Progenitor cell of endocrine pancreas (in vitro differentiated cells): ENCODE measurements around the gene MED9. TPM values are rescaled to one million over a fixed set of nuclear protein-coding genes. Genes with fewer than 3 reads are reported as not detected.

ENCODE experiments used
- DNase-seq: peaks from one replicate; pipeline ENCODE4 v3.0.0; 2021; ENCODE audit warnings: low spot score; ENCODE audit not compliant: unreplicated experiment
- H3K27ac Mint-ChIP-seq: 2 replicates; pipeline ENCODE4 v1.8.0; 2021; ENCODE audit warnings: mild to moderate bottlenecking, moderate library complexity, mixed read lengths
- H3K27me3 Mint-ChIP-seq: 2 replicates; pipeline ENCODE4 v1.8.0; 2021; ENCODE audit warnings: mixed read lengths
- H3K36me3 Mint-ChIP-seq: 2 replicates; pipeline ENCODE4 v1.8.0; 2022; ENCODE audit warnings: mixed read lengths; ENCODE audit not compliant: insufficient read depth
- H3K4me1 Mint-ChIP-seq: 2 replicates; pipeline ENCODE4 v1.8.0; 2021; ENCODE audit warnings: low read depth, mixed read lengths
- H3K4me3 Mint-ChIP-seq: 2 replicates; pipeline ENCODE4 v1.8.0; 2021; ENCODE audit warnings: low read depth, mild to moderate bottlenecking, moderate library complexity, mixed read lengths
- H3K9me3 Mint-ChIP-seq: 2 replicates; pipeline ENCODE4 v1.8.0; 2021; ENCODE audit warnings: low read depth, mixed read lengths
- CTCF ChIP-seq: fragments of 200-600 bp; sonication (generic); IDR thresholded peaks from one replicate; pipeline ENCODE4 v1.5.0; 2021; ENCODE audit warnings: antibody characterized with exemption, mild to moderate bottlenecking; ENCODE audit not compliant: unreplicated experiment
- total RNA-seq: library from RNA; stranded (reverse); gene quantifications from 2 replicates; pipeline ENCODE4 v1.2.1, GENCODE V29; 2021

Gene MED9
- total RNA-seq, 1 donor from 2014 or later: 17.0 TPM

- Mint-ChIP-seq H3K4me3 (peak overlapping the region; percentile 21), H3K36me3 (peaks cover 5% of the 10 kb centered on the region), H3K9me3 (no peaks in the 10 kb centered on the region), H3K4me1 (peaks cover 5% of the 10 kb centered on the region), H3K27me3 (peaks cover 32% of the 10 kb centered on the region), H3K27ac (no peak overlapping the region)
- TF ChIP-seq CTCF: no peak
- no peak for DNase-seq
These were observed 20.5 kb downstream of the MED9 start for GRCh38 chr17:17497065-17497844.

GRCh38 chr17:17497845-17498520, 21.2 kb downstream of the MED9 start:
- no peak for TF ChIP-seq CTCF
- H3K27ac Mint-ChIP-seq: no peak overlapping the region
- peaks cover 32% of the 10 kb centered on the region for H3K27me3 Mint-ChIP-seq
- peaks cover 2% of the 10 kb centered on the region for H3K36me3 Mint-ChIP-seq
- peaks cover 5% of the 10 kb centered on the region for H3K4me1 Mint-ChIP-seq
- H3K9me3 Mint-ChIP-seq: no peaks in the 10 kb centered on the region
- H3K4me3 Mint-ChIP-seq: no peak overlapping the region
- no peak for DNase-seq

- H3K27me3 Mint-ChIP-seq: peaks cover 28% of the 10 kb centered on the region
- DNase-seq: no peak
- H3K27ac Mint-ChIP-seq: no peak overlapping the region
- no peak overlapping the region for H3K4me3 Mint-ChIP-seq
- no peak for TF ChIP-seq CTCF
- peaks cover 5% of the 10 kb centered on the region for H3K4me1 Mint-ChIP-seq
- no peaks in the 10 kb centered on the region for H3K36me3 Mint-ChIP-seq
- H3K9me3 Mint-ChIP-seq: no peaks in the 10 kb centered on the region
These were observed 22.0 kb downstream of the MED9 start for GRCh38 chr17:17498606-17499301.

GRCh38 chr17:17499402-17500145, 22.8 kb downstream of the MED9 start:
- DNase-seq: no peak
- Mint-ChIP-seq H3K9me3 (no peaks in the 10 kb centered on the region), H3K4me3 (no peak overlapping the region), H3K4me1 (peaks cover 5% of the 10 kb centered on the region), H3K36me3 (no peaks in the 10 kb centered on the region), H3K27me3 (peaks cover 26% of the 10 kb centered on the region), H3K27ac (no peak overlapping the region)
- no peak for TF ChIP-seq CTCF
